ENCODE results near the gene EME1.
"Not testable (repeated sequence)": the region's sequence is repeated elsewhere in the genome, so short reads cannot be mapped to it uniquely, and the experiment has no call there.

The EME1 gene

DNA sequence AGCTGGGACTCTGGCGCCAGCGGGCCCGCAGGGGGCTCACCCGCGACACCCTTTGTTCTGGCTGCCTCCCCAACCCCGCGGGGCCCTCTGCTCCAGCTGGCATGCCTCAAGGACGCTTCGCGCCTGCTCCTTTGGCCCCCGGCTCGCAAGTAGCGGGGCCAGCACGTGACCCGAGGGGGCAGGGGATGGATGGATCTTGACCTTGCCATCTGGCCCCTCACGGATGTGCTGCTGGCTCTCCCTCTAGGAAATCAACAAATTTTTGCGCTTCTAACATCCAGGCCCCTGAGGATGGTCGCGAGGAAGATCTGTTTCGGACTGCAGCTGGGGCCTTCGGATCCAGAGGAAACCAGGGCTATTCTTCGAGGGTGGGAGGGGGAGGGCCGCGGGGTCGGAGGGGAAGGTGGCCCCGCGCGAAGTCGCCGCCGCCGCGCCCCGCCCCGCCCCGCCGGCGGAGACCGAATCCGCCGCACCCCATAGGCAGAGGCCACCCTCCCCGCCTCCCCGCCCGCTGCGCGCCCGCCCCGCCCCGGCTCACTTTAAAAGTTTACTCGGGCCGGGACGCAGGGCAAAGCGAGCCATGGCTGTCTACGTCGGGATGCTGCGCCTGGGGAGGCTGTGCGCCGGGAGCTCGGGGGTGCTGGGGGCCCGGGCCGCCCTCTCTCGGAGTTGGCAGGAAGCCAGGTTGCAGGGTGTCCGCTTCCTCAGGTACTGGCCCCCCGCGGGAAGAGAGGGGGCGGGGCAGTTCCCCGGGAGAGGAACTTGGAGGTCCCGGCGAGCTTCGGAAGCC lies 52.8 kb downstream of the EME1 start, which contains the start of gene ACSF2:
ACSF2 (plus strand) TSS at position 537 of the 790 bp plus-strand sequence; CDS start at position 581, 44 bp downstream.
- no peaks in the 10 kb centered on the region for H3K9me3 ChIP-seq (replicated peaks; ENCODE audit: insufficient read depth, low read length)
- H3K27me3 ChIP-seq (replicated peaks; ENCODE audit: insufficient read depth, low read length), result no peaks in the 10 kb centered on the region
- H3K9ac ChIP-seq (ENCODE audit: low read length), result peak within 1 kb of the TSS; percentile 48
- no peaks in the 10 kb centered on the region for H3K9me2 ChIP-seq (replicated peaks; ENCODE audit: insufficient read depth, low read length)
- peak within 1 kb of the TSS; percentile 41; the same call in 1 of the 2 replicates for H3K27ac ChIP-seq (ENCODE audit: low read length)
- peaks cover 13% of the 10 kb centered on the region for H3F3A ChIP-seq (ENCODE audit: insufficient read depth, low read length)
- peaks cover 17% of the 10 kb centered on the region for H3K4me1 ChIP-seq (ENCODE audit: low read length)
- H4K20me1 ChIP-seq (ENCODE audit: insufficient read depth, low read length), result no peaks in the 10 kb centered on the region
- H3K4me2 ChIP-seq (ENCODE audit: low read depth, low read length), result peak within 1 kb of the TSS; percentile 94
- peak; percentile 74 for DNase-seq
- TF ChIP-seq, protein P1, sequence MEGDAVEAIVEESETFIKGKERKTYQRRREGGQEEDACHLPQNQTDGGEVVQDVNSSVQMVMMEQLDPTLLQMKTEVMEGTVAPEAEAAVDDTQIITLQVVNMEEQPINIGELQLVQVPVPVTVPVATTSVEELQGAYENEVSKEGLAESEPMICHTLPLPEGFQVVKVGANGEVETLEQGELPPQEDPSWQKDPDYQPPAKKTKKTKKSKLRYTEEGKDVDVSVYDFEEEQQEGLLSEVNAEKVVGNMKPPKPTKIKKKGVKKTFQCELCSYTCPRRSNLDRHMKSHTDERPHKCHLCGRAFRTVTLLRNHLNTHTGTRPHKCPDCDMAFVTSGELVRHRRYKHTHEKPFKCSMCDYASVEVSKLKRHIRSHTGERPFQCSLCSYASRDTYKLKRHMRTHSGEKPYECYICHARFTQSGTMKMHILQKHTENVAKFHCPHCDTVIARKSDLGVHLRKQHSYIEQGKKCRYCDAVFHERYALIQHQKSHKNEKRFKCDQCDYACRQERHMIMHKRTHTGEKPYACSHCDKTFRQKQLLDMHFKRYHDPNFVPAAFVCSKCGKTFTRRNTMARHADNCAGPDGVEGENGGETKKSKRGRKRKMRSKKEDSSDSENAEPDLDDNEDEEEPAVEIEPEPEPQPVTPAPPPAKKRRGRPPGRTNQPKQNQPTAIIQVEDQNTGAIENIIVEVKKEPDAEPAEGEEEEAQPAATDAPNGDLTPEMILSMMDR (IDR thresholded peaks at IDR 0.05; ENCODE audit: low read length), result no peak
- TF ChIP-seq EZH2phosphoT487 (IDR thresholded peaks at IDR 0.05; ENCODE audit: low read length) (no peak), EZH2 (optimal IDR thresholded peaks at IDR 0.05; ENCODE audit: low read depth, low read length) (no peak)
- H3K79me2 ChIP-seq (ENCODE audit: low read length), result 0 out of 2 replicates have a peak, but pooled peaks cover 10% of the 10 kb centered on the region
- H3K4me3 ChIP-seq (ENCODE audit: low read length), result peak within 1 kb of the TSS; percentile 66
- no peaks in the 10 kb centered on the region for H3K36me3 ChIP-seq (replicated peaks; ENCODE audit: insufficient read depth, low read length)
- H2AFZ ChIP-seq (ENCODE audit: low read length), result peak within 1 kb of the TSS; percentile 93

DNA sequence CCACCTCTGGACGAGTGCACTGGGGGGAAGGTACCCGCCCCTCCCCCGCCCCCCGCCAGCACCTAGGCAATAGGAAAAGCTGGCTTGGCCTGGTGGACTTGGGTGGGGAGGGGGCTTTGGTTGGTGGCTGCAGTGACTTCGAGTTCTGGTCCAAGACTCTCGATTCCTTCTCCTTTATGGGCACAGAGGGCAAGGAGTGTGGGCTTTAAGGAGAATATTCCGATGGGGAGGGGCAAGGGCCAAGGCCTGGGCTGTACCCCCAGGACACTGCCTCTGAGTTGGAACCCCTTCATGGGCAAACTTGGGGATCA lies 53.4 kb downstream of the EME1 start:
- H3K4me1 ChIP-seq (ENCODE audit: low read length), result peaks cover 14% of the 10 kb centered on the region
- no peaks in the 10 kb centered on the region for H4K20me1 ChIP-seq (ENCODE audit: insufficient read depth, low read length)
- peak overlapping the region; percentile 40; the same call in 1 of the 2 replicates for H3K9ac ChIP-seq (ENCODE audit: low read length)
- H3K36me3 ChIP-seq (replicated peaks; ENCODE audit: insufficient read depth, low read length), result no peaks in the 10 kb centered on the region
- H3K4me2 ChIP-seq (ENCODE audit: low read depth, low read length), result peak overlapping the region; percentile 94
- H3F3A ChIP-seq (ENCODE audit: insufficient read depth, low read length), result peaks cover 13% of the 10 kb centered on the region
- H3K4me3 ChIP-seq (ENCODE audit: low read length), result peak overlapping the region; percentile 66
- peak overlapping the region; percentile 41; the same call in 1 of the 2 replicates for H3K27ac ChIP-seq (ENCODE audit: low read length)
- TF ChIP-seq, protein P1 (IDR thresholded peaks at IDR 0.05; ENCODE audit: low read length), result no peak
- TF ChIP-seq EZH2phosphoT487 (IDR thresholded peaks at IDR 0.05; ENCODE audit: low read length) (no peak), EZH2 (optimal IDR thresholded peaks at IDR 0.05; ENCODE audit: low read depth, low read length) (no peak)
- H3K9me3 ChIP-seq (replicated peaks; ENCODE audit: insufficient read depth, low read length), result no peaks in the 10 kb centered on the region
- H3K79me2 ChIP-seq (ENCODE audit: low read length), result 0 out of 2 replicates have a peak, but pooled peaks cover 10% of the 10 kb centered on the region
- peak overlapping the region; percentile 80 for H2AFZ ChIP-seq (ENCODE audit: low read length)
- H3K27me3 ChIP-seq (replicated peaks; ENCODE audit: insufficient read depth, low read length), result no peaks in the 10 kb centered on the region
- DNase-seq, result no peak
- H3K9me2 ChIP-seq (replicated peaks; ENCODE audit: insufficient read depth, low read length), result no peaks in the 10 kb centered on the region

DNA sequence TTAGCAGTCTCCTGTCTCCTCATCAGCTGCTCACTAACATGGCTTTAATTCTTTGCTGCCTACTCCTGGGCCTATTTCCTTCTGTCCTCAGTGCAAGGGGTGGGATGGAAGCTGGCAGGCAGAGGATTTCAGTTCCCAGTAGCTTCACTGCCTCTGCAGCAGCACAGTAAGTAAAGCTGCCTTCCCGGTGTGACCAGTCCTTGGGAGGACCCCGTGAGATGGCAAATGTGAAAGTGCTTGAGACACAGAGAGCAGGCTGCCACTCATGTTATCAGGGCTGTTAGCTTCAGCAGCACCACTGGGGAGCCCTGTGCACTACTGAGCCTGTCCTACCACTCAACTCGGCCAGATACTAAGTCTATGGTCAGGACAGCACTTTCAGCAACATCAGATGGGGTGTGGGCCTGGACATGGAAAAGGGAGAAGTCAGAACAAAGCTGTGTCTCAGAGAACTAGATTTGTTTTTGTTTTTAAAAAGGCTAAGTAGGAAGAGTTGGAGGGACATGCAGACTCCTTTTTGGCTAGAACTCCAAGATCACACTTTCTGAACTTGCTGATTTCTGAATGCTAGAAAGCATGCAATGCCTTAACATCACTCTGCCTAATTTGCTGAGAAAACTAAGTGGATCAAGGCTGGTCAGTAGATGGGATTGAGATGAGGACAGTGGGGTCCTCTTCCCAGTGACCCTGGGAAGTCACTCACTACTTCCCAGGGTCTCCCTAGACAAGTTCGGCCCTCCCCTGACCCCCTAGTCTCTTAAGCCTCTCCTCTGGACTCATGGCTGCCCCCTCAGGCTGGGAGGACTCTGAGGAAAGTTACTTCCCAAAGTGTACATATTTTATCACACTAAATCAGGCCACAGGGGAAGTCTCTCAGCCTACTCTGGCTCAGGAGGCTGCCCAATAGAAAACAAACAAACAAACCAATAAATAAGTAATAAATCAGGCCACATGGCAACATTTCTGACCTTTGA lies 54.1 kb downstream of the EME1 start:
- TF ChIP-seq, protein P1 (IDR thresholded peaks at IDR 0.05; ENCODE audit: low read length), result peak; percentile 82
- no peak for TF ChIP-seq EZH2 (optimal IDR thresholded peaks at IDR 0.05; ENCODE audit: low read depth, low read length)
- H3K9ac ChIP-seq (ENCODE audit: low read length), result peak overlapping the region; percentile 40; the same call in 1 of the 2 replicates
- H3K79me2 ChIP-seq (ENCODE audit: low read length), result 0 out of 2 replicates have a peak, but pooled peaks cover 10% of the 10 kb centered on the region
- no peaks in the 10 kb centered on the region for H3K27me3 ChIP-seq (replicated peaks; ENCODE audit: insufficient read depth, low read length)
- peaks cover 13% of the 10 kb centered on the region for H3F3A ChIP-seq (ENCODE audit: insufficient read depth, low read length)
- peak; percentile 68 for DNase-seq
- H3K27ac ChIP-seq (ENCODE audit: low read length), result peak overlapping the region; percentile 41; the same call in 1 of the 2 replicates
- H3K9me2 ChIP-seq (replicated peaks; ENCODE audit: insufficient read depth, low read length), result no peaks in the 10 kb centered on the region
- H3K4me1 ChIP-seq (ENCODE audit: low read length), result peaks cover 14% of the 10 kb centered on the region
- H4K20me1 ChIP-seq (ENCODE audit: insufficient read depth, low read length), result no peaks in the 10 kb centered on the region
- peak overlapping the region; percentile 80 for H2AFZ ChIP-seq (ENCODE audit: low read length)
- no peaks in the 10 kb centered on the region for H3K9me3 ChIP-seq (replicated peaks; ENCODE audit: insufficient read depth, low read length)
- peak overlapping the region; percentile 66 for H3K4me3 ChIP-seq (ENCODE audit: low read length)
- H3K4me2 ChIP-seq (ENCODE audit: low read depth, low read length), result peak overlapping the region; percentile 94
- H3K36me3 ChIP-seq (replicated peaks; ENCODE audit: insufficient read depth, low read length), result no peaks in the 10 kb centered on the region

DNA sequence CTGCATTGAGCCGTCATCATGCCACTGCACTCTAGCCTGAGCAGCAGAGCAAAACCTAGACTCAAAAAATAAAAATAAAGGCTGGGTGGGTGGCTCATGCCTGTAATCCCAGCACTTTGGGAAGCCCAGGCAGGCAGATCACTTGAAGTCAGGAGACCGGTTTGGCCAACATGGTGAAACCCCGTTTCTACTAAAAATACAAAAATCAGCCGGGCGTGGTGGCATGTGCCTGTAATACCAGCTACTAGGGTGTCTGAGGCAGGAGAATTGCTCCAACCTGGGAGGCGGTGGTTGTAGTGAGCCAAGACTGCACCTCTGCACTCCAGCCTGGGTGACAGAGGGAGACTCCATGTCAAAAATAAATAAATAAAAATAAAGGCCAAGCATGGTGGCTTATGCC lies 55.1 kb downstream of the EME1 start:
- H3K9me3 ChIP-seq (replicated peaks; ENCODE audit: insufficient read depth, low read length); H3K36me3 ChIP-seq (replicated peaks; ENCODE audit: insufficient read depth, low read length); H3K9me2 ChIP-seq (replicated peaks; ENCODE audit: insufficient read depth, low read length); H3K9ac ChIP-seq (ENCODE audit: low read length); H2AFZ ChIP-seq (ENCODE audit: low read length); H3K4me3 ChIP-seq (ENCODE audit: low read length); H3K27ac ChIP-seq (ENCODE audit: low read length); H3K27me3 ChIP-seq (replicated peaks; ENCODE audit: insufficient read depth, low read length); H4K20me1 ChIP-seq (ENCODE audit: insufficient read depth, low read length); DNase-seq: not testable (repeated sequence)
- Histone ChIP-seq H3F3A (ENCODE audit: insufficient read depth, low read length) (peaks cover 13% of the 10 kb centered on the region), H3K4me2 (ENCODE audit: low read depth, low read length) (peak overlapping the region; percentile 94; the same call in 1 of the 2 replicates), H3K79me2 (ENCODE audit: low read length) (0 out of 2 replicates have a peak, but pooled peaks cover 10% of the 10 kb centered on the region), H3K4me1 (ENCODE audit: low read length) (peaks cover 14% of the 10 kb centered on the region)
